Measurements from ENCODE around the gene PSMC1. TPM values are rescaled to one million over a fixed set of nuclear protein-coding genes. Genes with fewer than 3 reads are reported as not detected.

PSMC1 gene
- total RNA-seq, 2 donors from 2014 or later, result 108 to 122 TPM

- no peak overlapping the region for H3K9ac ChIP-seq (ENCODE audit: extremely low read depth, low read length, poor library complexity, severe bottlenecking)
- H3K4me1 ChIP-seq (ENCODE audit: control insufficient read depth, insufficient read depth, low read length), result no peaks in the 10 kb centered on the region
- H3K36me3 ChIP-seq (ENCODE audit: control insufficient read depth, insufficient read depth, low read length), result peaks cover 60% of the 10 kb centered on the region
- WGBS, 2 experiments (ENCODE audit: insufficient coverage in 1 of 2, insufficient read length in 1 of 2), result 95 to 98% methylated on average over 6 to 7 of the region's 7 CpGs
- H3K9me3 Mint-ChIP-seq, result no peaks in the 10 kb centered on the region
- TF ChIP-seq CTCF (conservative IDR thresholded peaks at IDR 0.05), result no peak
- no peaks in the 10 kb centered on the region for H3K27me3 Mint-ChIP-seq (ENCODE audit: insufficient read depth)
- peaks cover 35% of the 10 kb centered on the region for H3K36me3 Mint-ChIP-seq (ENCODE audit: low read depth)
- DNase-seq, result no peak
- peaks cover 27% of the 10 kb centered on the region for H3K4me1 Mint-ChIP-seq
- no peaks in the 10 kb centered on the region for H3K9me3 ChIP-seq (ENCODE audit: control insufficient read depth, low read length)
- H3K4me3 Mint-ChIP-seq, result no peak overlapping the region
- H3K27ac ChIP-seq (ENCODE audit: low read depth, low read length), result no peak overlapping the region
- no peaks in the 10 kb centered on the region for H3K27me3 ChIP-seq (ENCODE audit: control insufficient read depth, insufficient read depth, low read length, poor library complexity, severe bottlenecking)
- H3K27ac Mint-ChIP-seq, result no peak overlapping the region
- H3K4me3 ChIP-seq (ENCODE audit: low read length), result no peak overlapping the region
Observed at GRCh38 chr14:90308561-90308960, 52.2 kb downstream of the PSMC1 start.

- no peak overlapping the region for H3K4me3 ChIP-seq (ENCODE audit: low read length)
- H3K27me3 Mint-ChIP-seq (ENCODE audit: insufficient read depth), result no peaks in the 10 kb centered on the region
- TF ChIP-seq CTCF (conservative IDR thresholded peaks at IDR 0.05), result no peak
- peaks cover 12% of the 10 kb centered on the region for H3K9me3 Mint-ChIP-seq
- no peak overlapping the region for H3K27ac ChIP-seq (ENCODE audit: low read depth, low read length)
- H3K27ac Mint-ChIP-seq, result no peak overlapping the region
- H3K36me3 ChIP-seq (ENCODE audit: control insufficient read depth, insufficient read depth, low read length), result peaks cover 39% of the 10 kb centered on the region
- WGBS, 2 experiments (ENCODE audit: insufficient coverage in 1 of 2, insufficient read length in 1 of 2), result 89 to 100% methylated on average over 1 to 2 of the region's 2 CpGs
- H3K4me1 ChIP-seq (ENCODE audit: control insufficient read depth, insufficient read depth, low read length), result no peaks in the 10 kb centered on the region
- H3K4me1 Mint-ChIP-seq, result peaks cover 9% of the 10 kb centered on the region
- peaks cover 55% of the 10 kb centered on the region for H3K36me3 Mint-ChIP-seq (ENCODE audit: low read depth)
- no peaks in the 10 kb centered on the region for H3K27me3 ChIP-seq (ENCODE audit: control insufficient read depth, insufficient read depth, low read length, poor library complexity, severe bottlenecking)
- H3K9ac ChIP-seq (ENCODE audit: extremely low read depth, low read length, poor library complexity, severe bottlenecking), result no peak overlapping the region
- no peak for DNase-seq
- H3K4me3 Mint-ChIP-seq, result no peak overlapping the region
- H3K9me3 ChIP-seq (ENCODE audit: control insufficient read depth, low read length), result peaks cover 14% of the 10 kb centered on the region
Observed at GRCh38 chr14:90317286-90317685, 60.9 kb downstream of the PSMC1 start.

- peaks cover 12% of the 10 kb centered on the region for H3K9me3 Mint-ChIP-seq
- H3K4me1 Mint-ChIP-seq, result peaks cover 9% of the 10 kb centered on the region
- H3K27ac Mint-ChIP-seq, result no peak overlapping the region
- 86 to 94% methylated on average over 3 to 4 of the region's 4 CpGs for WGBS, 2 experiments (ENCODE audit: insufficient coverage in 1 of 2, insufficient read length in 1 of 2)
- H3K9ac ChIP-seq (ENCODE audit: extremely low read depth, low read length, poor library complexity, severe bottlenecking), result no peak overlapping the region
- no peaks in the 10 kb centered on the region for H3K4me1 ChIP-seq (ENCODE audit: control insufficient read depth, insufficient read depth, low read length)
- DNase-seq, result no peak
- peaks cover 32% of the 10 kb centered on the region for H3K36me3 ChIP-seq (ENCODE audit: control insufficient read depth, insufficient read depth, low read length)
- H3K27ac ChIP-seq (ENCODE audit: low read depth, low read length), result no peak overlapping the region
- peaks cover 14% of the 10 kb centered on the region for H3K9me3 ChIP-seq (ENCODE audit: control insufficient read depth, low read length)
- no peak for TF ChIP-seq CTCF (conservative IDR thresholded peaks at IDR 0.05)
- no peak overlapping the region for H3K4me3 Mint-ChIP-seq
- H3K27me3 Mint-ChIP-seq (ENCODE audit: insufficient read depth), result no peaks in the 10 kb centered on the region
- peaks cover 51% of the 10 kb centered on the region for H3K36me3 Mint-ChIP-seq (ENCODE audit: low read depth)
- H3K27me3 ChIP-seq (ENCODE audit: control insufficient read depth, insufficient read depth, low read length, poor library complexity, severe bottlenecking), result no peaks in the 10 kb centered on the region
- no peak overlapping the region for H3K4me3 ChIP-seq (ENCODE audit: low read length)
Observed at GRCh38 chr14:90318016-90318415, 61.7 kb downstream of the PSMC1 start.
